Right ventricle myocardium superior (tissue), 1 donor: ENCODE results near the gene HS3ST4. TPM values are rescaled to one million over a fixed set of nuclear protein-coding genes. Genes with fewer than 3 reads are reported as not detected.

ENCODE experiments used
- microRNA-seq: library from miRNA; unstranded; fragments of <30 nt; microRNA quantifications from one replicate; pipeline ENCODE4 v1.2.0, GENCODE V29; 2020
- total RNA-seq: library from RNA; stranded (reverse); fragmentation: NEBNext Ultra II Directional; extraction: Animal tissue kit (Norgen Biotek cat#: 25700); gene quantifications from one replicate; pipeline ENCODE4 v1.2.1, GENCODE V29; 2021
- donor health status: DM: no; HTN: yes; CAD: no; lungs with severe emphysema.

Gene HS3ST4
- total RNA-seq, 1 donor from 2014 or later = not detected

Small RNA genes lying within 50 kb of the gene (microRNA-seq; reads per million reads assigned to microRNA genes)
- gene MIR548W = not detected
